ENCODE data around the gene COL9A2.

The COL9A2 gene

GRCh38 chr1:40256401-40257084 is 60.5 kb downstream of the COL9A2 start:
- no peak for DNase-seq

DNA sequence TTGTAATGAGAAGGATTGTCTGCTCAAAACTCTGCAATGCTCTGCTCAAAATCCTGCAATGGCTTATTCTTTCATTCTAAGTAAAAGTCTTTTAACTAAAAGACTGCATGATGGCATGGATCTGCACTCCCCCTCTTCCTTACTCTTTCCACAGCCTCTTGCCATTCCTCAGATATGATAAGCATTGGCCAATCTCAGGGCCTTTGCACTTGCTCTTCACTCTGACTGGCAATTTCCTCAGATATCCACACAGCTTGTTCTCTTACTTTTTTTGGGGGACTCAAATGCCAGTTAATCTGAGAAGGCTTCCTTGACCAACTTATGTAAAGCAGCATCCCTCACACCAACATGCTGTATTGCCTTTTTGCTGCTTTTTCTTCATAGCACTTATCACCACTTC is 61.9 kb downstream of the COL9A2 start:
- DNase-seq: no peak

GRCh38 chr1:40252601-40253000 is 64.5 kb downstream of the COL9A2 start:
- no peak for DNase-seq

DNA sequence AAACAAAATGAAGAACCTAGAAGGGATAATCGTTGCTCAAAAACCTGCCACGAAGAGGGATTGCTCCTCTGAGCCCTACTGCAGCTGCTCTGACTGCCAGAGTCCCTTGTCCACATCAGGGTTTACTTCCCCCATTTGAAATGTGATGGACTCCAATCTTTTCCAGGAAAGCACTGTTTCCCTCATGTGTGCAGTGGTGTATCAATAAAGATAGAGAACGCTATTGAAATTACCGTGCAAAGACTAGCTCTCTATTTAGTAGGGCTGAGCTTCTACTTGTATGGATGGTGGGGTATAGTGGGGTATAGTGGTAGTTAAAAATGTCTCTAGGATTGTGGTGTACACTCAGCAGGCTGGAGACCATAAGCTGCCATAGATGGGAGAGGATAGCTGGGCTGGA is 65.6 kb downstream of the COL9A2 start:
- DNase-seq: no peak

Data from activated CD4-positive, alpha-beta T cell treated with anti-CD3 and anti-CD28 coated beads, Interleukin-10, Interleukin-2, amounts not matched to agents 100 ng/mL and 50 ng/mL, durations not matched to agents 16 hours and 8 hours (primary cell).